Gastroesophageal sphincter (tissue), 3 donors: ENCODE results near the gene TNNC1.

Source experiments
- CTCF ChIP-seq, 4 experiments: fragments of 200-600 bp in 2 of 4; fragments of 450-650 bp in 2 of 4; sonication (generic) in 1 of 4; IDR thresholded peaks; one replicate each; pipeline ENCODE4 v1.5.1; 2017 to 2019; ENCODE audit warnings: antibody characterized with exemption in 4 of 4, mild to moderate bottlenecking in 2 of 4, moderate library complexity in 2 of 4
- POLR2A ChIP-seq, 2 donors: fragments of 450-650 bp; IDR thresholded peaks; one replicate each; pipeline ENCODE4 v1.6.1; 2017; ENCODE audit warnings: antibody characterized with exemption in 2 of 2, mild to moderate bottlenecking in 2 of 2, moderate library complexity in 1 of 2
- POLR2AphosphoS5 ChIP-seq: sonication (generic); formaldehyde crosslinking; IDR thresholded peaks from one replicate; pipeline ENCODE4 v1.6.1; 2017; ENCODE audit warnings: antibody characterized with exemption

- TF ChIP-seq POLR2AphosphoS5 = no peak
- TF ChIP-seq POLR2A (IDR thresholded peaks at IDR 0.05) = no peak
- TF ChIP-seq CTCF (IDR thresholded peaks at IDR 0.05) = no peak
These were observed 7.8 kb downstream of the TNNC1 start for GRCh38 chr3:52446042-52446441.
